Measurements from ENCODE around the gene CLECL1. TPM values are rescaled to one million over a fixed set of nuclear protein-coding genes. Genes with fewer than 3 reads are reported as not detected.
"Not testable (repeated sequence)": the region's sequence is repeated elsewhere in the genome, so short reads cannot be mapped to it uniquely, and the experiment has no call there.

CLECL1 gene
- total RNA-seq, 2 experiments from 2014 or later = 73.3 to 114 TPM

DNA sequence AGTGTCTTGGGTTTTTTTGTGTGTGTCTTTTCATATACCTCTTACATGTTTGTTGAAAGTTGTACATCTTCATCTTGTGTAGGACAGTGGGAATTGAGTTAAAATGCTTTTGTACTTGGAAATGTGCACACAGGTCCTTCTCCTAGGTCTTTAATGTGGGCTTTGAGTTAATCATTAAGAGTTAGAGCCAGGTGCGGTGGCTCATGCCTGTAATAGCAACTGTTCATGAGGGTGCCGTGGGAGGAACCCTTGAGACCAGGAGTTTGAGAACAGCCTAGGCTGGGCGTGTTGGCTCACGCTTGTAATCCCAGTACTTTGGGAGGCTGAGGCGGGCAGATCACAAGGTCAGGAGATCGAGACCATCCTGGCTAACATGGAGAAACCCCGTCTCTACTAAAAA lies 13.9 kb downstream of the CLECL1 start:
- no TSS peak for BruUV-seq (replicated peaks)
- Histone ChIP-seq H3K27ac (ENCODE audit: low read depth, low read length, poor library complexity, severe bottlenecking) (peak overlapping the region; percentile 99), H3K4me3 (ENCODE audit: low read depth, low read length, poor library complexity, severe bottlenecking) (peak overlapping the region; percentile 0), H3K4me1 (ENCODE audit: insufficient read depth, low read length, poor library complexity, severe bottlenecking) (peaks cover 100% of the 10 kb centered on the region), H3K9me2 (ENCODE audit: insufficient read depth, low read length) (no peaks in the 10 kb centered on the region), H2AFZ (ENCODE audit: low read length) (no peak overlapping the region), H3K79me2 (ENCODE audit: insufficient read depth, low read depth, low read length) (peaks cover 61% of the 10 kb centered on the region), H3K4me2 (ENCODE audit: low read length) (peak overlapping the region; percentile 32), H3K36me3 (ENCODE audit: insufficient read depth, low read length) (peaks cover 70% of the 10 kb centered on the region), H4K20me1 (ENCODE audit: insufficient read depth, low read length) (no peaks in the 10 kb centered on the region), H3K9me3 (ENCODE audit: low read length) (no peaks in the 10 kb centered on the region)
- ChIA-PET POLR2A (interaction anchor here (1.6 to 4.5 kb wide), 6 partner anchors 8 to 49 kb away, joined by 3 to 98 read pairs (median 28); partner anchors contain the start of genes CLEC2D and CLECL1), CTCF (ENCODE audit: unreplicated experiment) (interaction anchor here (2.1 kb wide), 1 partner anchor 11 kb away, joined by 5 read pairs; no protein-coding TSS in a partner anchor)
- intact Hi-C loops (cut with micrococcal nuclease; ENCODE audit: unreplicated experiment) = no loop called here
- TF ChIP-seq, protein P1, sequence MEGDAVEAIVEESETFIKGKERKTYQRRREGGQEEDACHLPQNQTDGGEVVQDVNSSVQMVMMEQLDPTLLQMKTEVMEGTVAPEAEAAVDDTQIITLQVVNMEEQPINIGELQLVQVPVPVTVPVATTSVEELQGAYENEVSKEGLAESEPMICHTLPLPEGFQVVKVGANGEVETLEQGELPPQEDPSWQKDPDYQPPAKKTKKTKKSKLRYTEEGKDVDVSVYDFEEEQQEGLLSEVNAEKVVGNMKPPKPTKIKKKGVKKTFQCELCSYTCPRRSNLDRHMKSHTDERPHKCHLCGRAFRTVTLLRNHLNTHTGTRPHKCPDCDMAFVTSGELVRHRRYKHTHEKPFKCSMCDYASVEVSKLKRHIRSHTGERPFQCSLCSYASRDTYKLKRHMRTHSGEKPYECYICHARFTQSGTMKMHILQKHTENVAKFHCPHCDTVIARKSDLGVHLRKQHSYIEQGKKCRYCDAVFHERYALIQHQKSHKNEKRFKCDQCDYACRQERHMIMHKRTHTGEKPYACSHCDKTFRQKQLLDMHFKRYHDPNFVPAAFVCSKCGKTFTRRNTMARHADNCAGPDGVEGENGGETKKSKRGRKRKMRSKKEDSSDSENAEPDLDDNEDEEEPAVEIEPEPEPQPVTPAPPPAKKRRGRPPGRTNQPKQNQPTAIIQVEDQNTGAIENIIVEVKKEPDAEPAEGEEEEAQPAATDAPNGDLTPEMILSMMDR (conservative IDR thresholded peaks at IDR 0.05; ENCODE audit: low read length) = no peak
- no peak for TF ChIP-seq EZH2phosphoT487 (IDR thresholded peaks at IDR 0.05; ENCODE audit: borderline replicate concordance, low read depth, low read length)
- no peak for DNase-seq (ENCODE audit: low spot score)

DNA sequence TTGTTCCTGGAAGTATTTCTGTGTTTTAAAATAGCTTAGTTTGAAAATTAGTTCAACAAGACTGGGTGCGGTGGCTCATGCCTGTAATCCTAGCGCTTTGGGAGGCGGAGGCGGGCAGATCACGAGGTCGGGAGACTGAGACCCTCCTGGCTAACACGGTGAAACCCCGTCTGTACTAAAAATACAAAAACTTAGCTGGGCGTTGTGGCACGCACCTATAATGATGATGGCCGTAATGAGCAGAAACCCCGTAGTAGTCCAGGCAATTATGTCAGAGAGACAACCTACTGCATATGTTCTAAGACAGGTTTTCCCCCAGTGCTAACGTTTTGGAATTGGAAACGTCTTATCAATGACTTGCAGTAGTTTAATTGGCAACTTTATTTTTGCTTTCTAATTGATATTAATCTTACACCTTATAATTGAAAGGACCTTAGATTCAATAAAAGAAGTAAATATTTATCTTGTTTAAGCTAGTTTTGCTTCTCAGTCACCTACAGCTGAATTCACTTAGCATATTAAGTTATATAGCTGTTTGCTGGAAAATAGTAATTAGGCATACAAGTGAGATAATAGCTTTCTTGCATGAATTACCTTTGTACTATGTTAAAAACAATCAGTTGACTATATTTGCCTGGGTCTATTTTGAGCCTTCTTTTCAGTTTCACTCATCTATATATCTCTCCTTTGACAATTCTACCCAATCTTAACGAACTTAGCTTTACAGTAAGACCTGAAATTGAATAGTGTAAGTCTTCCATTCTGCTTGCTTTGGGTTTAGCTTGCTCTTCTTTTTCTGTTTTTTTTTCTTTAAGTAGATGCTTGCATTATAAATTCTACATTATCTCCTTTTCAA lies 15.6 kb downstream of the CLECL1 start:
- H3K36me3 ChIP-seq (ENCODE audit: insufficient read depth, low read length) = peaks cover 56% of the 10 kb centered on the region

DNA sequence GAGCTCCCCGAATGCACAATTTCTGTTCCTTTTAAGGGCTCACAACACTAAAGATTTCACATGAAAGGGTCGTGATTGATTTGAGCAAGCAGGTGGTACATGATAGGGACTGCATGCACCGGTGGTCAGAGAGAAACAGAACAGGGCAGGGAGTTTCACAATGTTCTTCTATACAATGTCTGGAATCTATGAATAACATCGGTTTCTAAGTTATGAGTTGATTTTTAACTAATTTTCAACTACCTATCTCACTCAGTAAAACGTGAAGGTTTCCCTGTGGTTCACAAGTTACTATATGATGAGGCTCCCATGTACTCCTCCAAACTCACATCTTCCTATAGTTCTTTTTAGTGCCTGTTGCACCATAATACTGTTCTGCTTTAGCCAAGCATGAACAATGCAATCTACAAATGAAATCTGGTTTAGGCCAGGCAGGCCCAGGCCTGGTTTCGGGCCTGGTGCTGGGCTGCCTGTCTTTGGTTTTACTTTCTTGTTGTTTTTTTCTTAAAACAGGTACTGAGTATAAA lies 19.8 kb downstream of the CLECL1 start:
- H3K9me3 ChIP-seq (ENCODE audit: low read length); H4K20me1 ChIP-seq (ENCODE audit: insufficient read depth, low read length); BruUV-seq (replicated peaks); H3K9me2 ChIP-seq (ENCODE audit: insufficient read depth, low read length); H2AFZ ChIP-seq (ENCODE audit: low read length): not testable (repeated sequence)
- Histone ChIP-seq H3K36me3 (ENCODE audit: insufficient read depth, low read length) (peaks cover 22% of the 10 kb centered on the region), H3K4me1 (ENCODE audit: insufficient read depth, low read length, poor library complexity, severe bottlenecking) (peaks cover 99% of the 10 kb centered on the region), H3K4me2 (ENCODE audit: low read length) (peak overlapping the region; percentile 63), H3K4me3 (ENCODE audit: low read depth, low read length, poor library complexity, severe bottlenecking) (peak overlapping the region; percentile 25), H3K79me2 (ENCODE audit: insufficient read depth, low read depth, low read length) (peaks cover 16% of the 10 kb centered on the region; the same call in 1 of the 2 replicates), H3K27ac (ENCODE audit: low read depth, low read length, poor library complexity, severe bottlenecking) (peak overlapping the region; percentile 99)
- DNase-seq (ENCODE audit: low spot score) = peak; percentile 83
- intact Hi-C loops (cut with micrococcal nuclease; ENCODE audit: unreplicated experiment) = loop anchor here (1.0 kb wide), 1 partner anchor 18 kb away; no protein-coding TSS in a partner anchor
- ChIA-PET POLR2A (interaction anchor here (0.6 to 3.2 kb wide), 14 partner anchors 9 to 65 kb away, joined by 3 to 29 read pairs (median 4); partner anchors contain the start of genes CLEC2D and CLECL1), CTCF (ENCODE audit: unreplicated experiment) (interaction anchor here (2.8 kb wide), 1 partner anchor 13 kb away, joined by 7 read pairs; no protein-coding TSS in a partner anchor)

More for the DNA sequence above, 15.6 kb downstream of the CLECL1 start:
- DNase-seq (ENCODE audit: low spot score) = peak; percentile 70
- Histone ChIP-seq H3K4me3 (ENCODE audit: low read depth, low read length, poor library complexity, severe bottlenecking) (peak overlapping the region; percentile 8), H3K4me2 (ENCODE audit: low read length) (peak overlapping the region; percentile 49), H2AFZ (ENCODE audit: low read length) (no peak overlapping the region), H3K79me2 (ENCODE audit: insufficient read depth, low read depth, low read length) (peaks cover 45% of the 10 kb centered on the region), H3K9me2 (ENCODE audit: insufficient read depth, low read length) (no peaks in the 10 kb centered on the region), H3K4me1 (ENCODE audit: insufficient read depth, low read length, poor library complexity, severe bottlenecking) (peaks cover 99% of the 10 kb centered on the region), H3K27ac (ENCODE audit: low read depth, low read length, poor library complexity, severe bottlenecking) (peak overlapping the region; percentile 99), H4K20me1 (ENCODE audit: insufficient read depth, low read length) (no peaks in the 10 kb centered on the region), H3K9me3 (ENCODE audit: low read length) (no peaks in the 10 kb centered on the region)
- ChIA-PET CTCF (ENCODE audit: unreplicated experiment) (interaction anchor here (0.7 to 2.1 kb wide), 3 partner anchors 9 to 16 kb away, joined by 3 to 5 read pairs (median 3); no protein-coding TSS in a partner anchor), POLR2A (interaction anchor here (0.6 to 3.5 kb wide), 25 partner anchors 8 to 105 kb away, joined by 3 to 38 read pairs (median 4); partner anchors contain the start of genes CLEC2D and CLECL1)
- BruUV-seq (replicated peaks) = no TSS peak
- TF ChIP-seq, protein P1 (conservative IDR thresholded peaks at IDR 0.05; ENCODE audit: low read length) = no peak
- TF ChIP-seq EZH2phosphoT487 (IDR thresholded peaks at IDR 0.05; ENCODE audit: borderline replicate concordance, low read depth, low read length) = no peak
- intact Hi-C loops (cut with micrococcal nuclease; ENCODE audit: unreplicated experiment) = no loop called here
